ENCODE results near the gene PTPRM. TPM values are rescaled to one million over a fixed set of nuclear protein-coding genes. Genes with fewer than 3 reads are reported as not detected.

Gene PTPRM
- total RNA-seq, 1 experiment from 2014 or later = 1.6 TPM

- ChIA-PET POLR2A (no interaction called here), CTCF (no interaction called here)
- Histone ChIP-seq H3K9me3 (ENCODE audit: control insufficient read depth, insufficient read depth, low read depth, low read length) (no peaks in the 10 kb centered on the region), H3K27me3 (ENCODE audit: control insufficient read depth, insufficient read depth, low read length) (no peaks in the 10 kb centered on the region), H3K4me3 (ENCODE audit: low read depth in 2 of 2, low read length in 2 of 2) (no peak overlapping the region), H3K36me3 (ENCODE audit: control insufficient read depth, insufficient read depth, low read length) (no peaks in the 10 kb centered on the region), H3K27ac (ENCODE audit: low read length) (no peak overlapping the region), H3K4me1 (ENCODE audit: control insufficient read depth, insufficient read depth, low read length) (no peaks in the 10 kb centered on the region)
- no TSS peak for BruUV-seq (replicated peaks)
- TF ChIP-seq POLR2AphosphoS5 (IDR thresholded peaks at IDR 0.05; ENCODE audit: low read depth, low read length) (no peak), SIN3A (IDR thresholded peaks at IDR 0.05; ENCODE audit: borderline replicate concordance, insufficient read depth, low read depth, low read length) (no peak), TCF7L2 (IDR thresholded peaks at IDR 0.05; ENCODE audit: low read depth, low read length) (no peak), CTCF (IDR thresholded peaks at IDR 0.05) (no peak)
- TF ChIP-seq, protein P1, sequence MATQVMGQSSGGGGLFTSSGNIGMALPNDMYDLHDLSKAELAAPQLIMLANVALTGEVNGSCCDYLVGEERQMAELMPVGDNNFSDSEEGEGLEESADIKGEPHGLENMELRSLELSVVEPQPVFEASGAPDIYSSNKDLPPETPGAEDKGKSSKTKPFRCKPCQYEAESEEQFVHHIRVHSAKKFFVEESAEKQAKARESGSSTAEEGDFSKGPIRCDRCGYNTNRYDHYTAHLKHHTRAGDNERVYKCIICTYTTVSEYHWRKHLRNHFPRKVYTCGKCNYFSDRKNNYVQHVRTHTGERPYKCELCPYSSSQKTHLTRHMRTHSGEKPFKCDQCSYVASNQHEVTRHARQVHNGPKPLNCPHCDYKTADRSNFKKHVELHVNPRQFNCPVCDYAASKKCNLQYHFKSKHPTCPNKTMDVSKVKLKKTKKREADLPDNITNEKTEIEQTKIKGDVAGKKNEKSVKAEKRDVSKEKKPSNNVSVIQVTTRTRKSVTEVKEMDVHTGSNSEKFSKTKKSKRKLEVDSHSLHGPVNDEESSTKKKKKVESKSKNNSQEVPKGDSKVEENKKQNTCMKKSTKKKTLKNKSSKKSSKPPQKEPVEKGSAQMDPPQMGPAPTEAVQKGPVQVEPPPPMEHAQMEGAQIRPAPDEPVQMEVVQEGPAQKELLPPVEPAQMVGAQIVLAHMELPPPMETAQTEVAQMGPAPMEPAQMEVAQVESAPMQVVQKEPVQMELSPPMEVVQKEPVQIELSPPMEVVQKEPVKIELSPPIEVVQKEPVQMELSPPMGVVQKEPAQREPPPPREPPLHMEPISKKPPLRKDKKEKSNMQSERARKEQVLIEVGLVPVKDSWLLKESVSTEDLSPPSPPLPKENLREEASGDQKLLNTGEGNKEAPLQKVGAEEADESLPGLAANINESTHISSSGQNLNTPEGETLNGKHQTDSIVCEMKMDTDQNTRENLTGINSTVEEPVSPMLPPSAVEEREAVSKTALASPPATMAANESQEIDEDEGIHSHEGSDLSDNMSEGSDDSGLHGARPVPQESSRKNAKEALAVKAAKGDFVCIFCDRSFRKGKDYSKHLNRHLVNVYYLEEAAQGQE (IDR thresholded peaks at IDR 0.05; ENCODE audit: insufficient read depth in 1 of 2, low read depth in 2 of 2, low read length in 1 of 2) = no peak
- intact Hi-C loops (cut with micrococcal nuclease; ENCODE audit: unreplicated experiment) (no loop called here), in situ Hi-C loops (cut with HindIII; ENCODE audit: low pct_unique_long_range_greater_than_20kb, low sequenced_read_pairs) (no loop called here)
- ATAC-seq (no peak), DNase-seq (ENCODE audit: low read depth, low spot score) (no peak)
These were observed 757.4 kb downstream of the PTPRM start for GRCh38 chr18:8324343-8325065.

GRCh38 chr18:8326763-8327394 is 759.8 kb downstream of the PTPRM start:
- no peak for DNase-seq (ENCODE audit: low read depth, low spot score)
- Histone ChIP-seq H3K4me3 (ENCODE audit: low read depth in 2 of 2, low read length in 2 of 2) (no peak overlapping the region), H3K36me3 (ENCODE audit: control insufficient read depth, insufficient read depth, low read length) (no peaks in the 10 kb centered on the region), H3K27ac (ENCODE audit: low read length) (no peak overlapping the region), H3K27me3 (ENCODE audit: control insufficient read depth, insufficient read depth, low read length) (no peaks in the 10 kb centered on the region; the same call in 1 of the 2 replicates), H3K9me3 (ENCODE audit: control insufficient read depth, insufficient read depth, low read depth, low read length) (no peaks in the 10 kb centered on the region), H3K4me1 (ENCODE audit: control insufficient read depth, insufficient read depth, low read length) (no peaks in the 10 kb centered on the region)
- TF ChIP-seq SIN3A (IDR thresholded peaks at IDR 0.05; ENCODE audit: borderline replicate concordance, insufficient read depth, low read depth, low read length) = no peak
- TF ChIP-seq, protein P1 (IDR thresholded peaks at IDR 0.05; ENCODE audit: insufficient read depth in 1 of 2, low read depth in 2 of 2, low read length in 1 of 2) = no peak
- no peak for TF ChIP-seq CTCF (IDR thresholded peaks at IDR 0.05)
- no peak for TF ChIP-seq POLR2AphosphoS5 (IDR thresholded peaks at IDR 0.05; ENCODE audit: low read depth, low read length)
- no peak for TF ChIP-seq TCF7L2 (IDR thresholded peaks at IDR 0.05; ENCODE audit: low read depth, low read length)
- in situ Hi-C loops (cut with HindIII; ENCODE audit: low pct_unique_long_range_greater_than_20kb, low sequenced_read_pairs) (no loop called here), intact Hi-C loops (cut with micrococcal nuclease; ENCODE audit: unreplicated experiment) (no loop called here)
- CTCF ChIA-PET = no interaction called here
- POLR2A ChIA-PET = no interaction called here
- BruUV-seq (replicated peaks) = no TSS peak
- no peak for ATAC-seq

Data from Panc1 (cell line).